NK-92 (cell line): ENCODE measurements around the gene RPS16.

ENCODE experiments used
- DNase-seq: peaks from one replicate; lab custom pipeline; 2025; ENCODE audit not compliant: unreplicated experiment; lab: John Stamatoyannopoulos, UW

The RPS16 gene

DNA sequence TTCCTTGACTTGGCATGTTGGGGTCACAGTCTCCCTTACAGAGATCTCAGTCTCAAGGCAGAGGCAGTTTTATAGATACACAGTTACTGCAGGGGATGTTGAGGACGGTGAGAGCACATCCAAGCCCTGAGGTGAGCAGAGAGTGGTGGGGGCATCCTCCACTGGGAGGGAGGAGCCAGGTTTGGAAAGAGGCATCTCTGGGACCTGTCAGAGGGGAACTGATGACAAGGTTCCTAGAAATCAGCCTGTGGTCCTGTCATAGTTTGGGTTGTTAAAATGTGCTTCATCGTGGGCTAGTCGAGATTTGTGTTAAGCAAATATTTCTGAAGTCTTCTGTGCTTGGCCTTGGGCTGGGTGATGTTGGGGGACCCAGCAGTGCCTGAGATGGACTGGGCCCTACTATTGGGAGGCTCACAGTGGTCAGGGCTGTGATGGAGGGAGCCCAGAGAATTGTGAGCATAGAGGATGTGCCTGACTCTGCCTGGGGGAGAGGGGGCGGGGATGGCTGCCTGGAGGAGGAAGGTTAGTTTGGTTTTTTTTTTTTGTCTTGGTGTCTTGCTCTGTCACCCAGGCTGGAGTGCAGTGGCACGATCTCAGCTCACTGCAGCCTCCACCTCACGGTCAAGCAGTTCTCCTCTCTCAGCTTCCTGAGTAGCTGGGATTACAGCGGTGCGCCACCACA, 13.5 kb upstream of the RPS16 start:
- DNase-seq, result no peak

- no peak for DNase-seq
These were observed 12.5 kb upstream of the RPS16 start for GRCh38 chr19:39448271-39448670.

DNA sequence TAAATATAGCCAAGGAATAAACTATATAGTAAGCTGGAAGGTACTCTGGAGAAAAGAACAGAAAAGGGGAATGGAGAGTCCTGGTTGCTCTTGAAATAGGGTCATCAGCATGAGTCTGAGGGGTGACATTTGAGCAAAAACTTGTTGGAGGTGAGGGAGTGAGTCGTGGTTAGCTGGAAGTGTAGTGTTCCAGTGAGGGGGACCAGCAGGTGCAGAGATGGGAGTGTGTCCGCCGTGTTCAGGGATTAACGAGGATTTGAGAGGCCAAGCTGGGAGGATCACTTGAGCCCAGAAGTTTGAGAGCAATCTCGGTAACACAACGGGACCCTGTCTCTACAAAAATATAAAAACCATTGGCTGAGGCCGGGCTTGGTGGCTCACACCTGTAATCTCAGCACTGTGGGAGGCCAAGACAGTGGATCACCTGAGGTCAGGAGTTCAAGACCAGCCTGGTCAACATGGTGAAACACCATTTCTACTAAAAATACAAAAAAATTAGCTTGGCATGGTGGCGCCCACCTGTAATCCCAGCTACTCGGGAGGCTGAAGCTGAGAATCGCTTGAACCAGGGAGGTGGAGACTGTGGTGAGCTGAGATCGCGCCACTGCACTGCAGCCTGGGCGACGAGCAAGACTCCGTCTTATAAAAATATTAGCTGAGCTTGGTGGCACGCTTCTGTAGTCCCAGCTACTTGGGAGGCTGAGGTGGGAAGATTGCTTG, 10.8 kb upstream of the RPS16 start:
- no peak for DNase-seq

GRCh38 chr19:39445196-39446111, 9.7 kb upstream of the RPS16 start, which contains the start of gene SUPT5H:
Gene SUPT5H, plus strand, starts transcription at chr19:39445582. Its CDS starts 309 bp downstream, at chr19:39445891.
- DNase-seq, result peak; percentile 91

- no peak for DNase-seq
These were observed 8.9 kb upstream of the RPS16 start for GRCh38 chr19:39444598-39445195.

DNA sequence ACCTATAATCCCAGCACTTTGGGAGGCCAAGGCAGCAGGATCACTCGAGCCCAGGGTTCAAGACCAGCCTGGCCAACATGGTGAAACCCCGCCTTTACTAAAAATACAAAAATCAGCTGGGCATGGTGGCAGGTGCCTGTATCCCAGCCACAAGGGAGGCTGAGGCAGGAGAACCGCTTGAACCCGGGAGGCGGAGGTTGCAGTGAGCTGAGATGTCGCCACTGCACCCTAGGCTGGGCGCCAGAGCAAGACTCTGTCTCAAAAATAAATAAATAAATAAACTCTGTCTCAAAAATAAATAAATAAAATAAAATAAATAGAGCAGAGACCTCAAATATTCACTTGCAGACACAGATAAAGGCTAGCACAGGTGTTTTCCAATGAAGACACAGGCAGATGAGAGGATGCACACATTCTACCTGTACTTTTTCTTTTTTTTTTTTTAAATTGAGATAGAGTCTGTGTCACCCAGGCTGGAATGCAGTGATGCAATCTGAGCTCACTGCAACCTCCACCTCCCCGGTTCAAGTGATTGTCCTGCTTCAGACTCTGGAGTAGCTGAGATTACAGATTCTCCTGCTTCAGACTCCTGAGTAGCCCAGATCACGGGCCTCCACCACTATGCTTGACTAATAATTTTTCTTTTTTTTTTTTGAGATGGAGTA, 2.7 kb upstream of the RPS16 start:
- DNase-seq, result no peak

DNA sequence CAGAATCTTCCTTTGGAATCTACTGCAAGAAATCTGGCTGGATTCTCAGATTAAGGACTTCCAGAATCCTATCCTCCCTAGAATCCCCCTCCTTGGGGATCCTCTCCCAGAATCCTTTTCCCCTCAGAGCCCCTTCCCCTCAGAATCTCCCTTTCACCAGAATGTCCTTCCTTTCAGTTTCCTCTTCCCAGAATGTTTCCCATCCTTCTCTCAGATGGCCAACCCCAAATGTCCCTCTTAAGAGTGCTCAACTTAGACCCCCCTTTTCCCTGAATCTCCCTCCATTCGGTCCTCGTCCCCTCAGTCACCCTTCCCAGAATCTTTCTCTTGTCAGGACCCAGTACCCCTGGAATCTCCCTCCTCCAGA, 584 bp upstream of the RPS16 start:
- DNase-seq, result no peak

DNA sequence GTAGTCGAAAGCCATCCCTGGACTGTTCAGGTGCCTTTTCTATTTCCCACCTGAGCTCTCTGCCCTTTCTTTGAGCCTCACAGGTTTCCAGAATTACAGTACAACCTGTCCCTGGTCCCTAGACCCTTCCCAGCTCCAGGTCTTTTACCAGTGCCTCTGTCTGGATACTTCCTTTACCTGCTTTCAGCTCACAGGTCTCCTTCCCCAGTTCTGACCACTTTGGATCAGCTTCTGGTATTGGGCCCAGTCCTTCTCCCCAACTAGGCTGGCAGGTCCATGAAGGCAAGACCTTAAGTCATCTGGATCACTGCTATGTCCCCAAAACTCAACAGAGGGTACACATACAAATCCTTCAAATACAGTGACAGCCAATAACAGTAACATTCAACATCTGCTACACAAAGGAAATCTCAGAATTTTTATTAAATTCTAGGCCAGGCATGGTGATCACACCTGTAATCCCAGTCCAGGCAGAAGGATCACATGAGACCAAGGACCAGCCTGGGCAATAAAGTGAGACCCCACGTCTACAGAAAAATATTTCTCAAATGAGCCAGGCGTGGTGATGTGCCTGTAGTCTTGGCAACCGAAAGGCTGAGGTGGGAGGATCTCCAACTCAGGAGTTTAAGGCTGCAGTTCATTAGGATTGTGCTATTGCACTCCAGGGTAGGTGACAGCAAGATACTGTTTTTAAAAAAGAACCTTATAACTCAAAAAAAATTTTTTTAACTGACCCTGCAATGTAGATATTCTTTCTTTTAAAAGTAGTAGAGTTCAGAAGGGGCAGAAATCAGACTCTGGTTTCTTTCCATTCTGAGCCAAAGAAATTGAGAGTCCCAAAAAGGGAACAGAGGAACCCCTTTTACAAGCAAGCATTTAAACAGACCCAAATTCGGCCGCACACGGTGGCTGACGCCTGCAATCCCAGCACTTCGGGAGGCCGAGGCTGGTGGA, 1.3 kb downstream of the RPS16 start:
- no peak for DNase-seq

DNA sequence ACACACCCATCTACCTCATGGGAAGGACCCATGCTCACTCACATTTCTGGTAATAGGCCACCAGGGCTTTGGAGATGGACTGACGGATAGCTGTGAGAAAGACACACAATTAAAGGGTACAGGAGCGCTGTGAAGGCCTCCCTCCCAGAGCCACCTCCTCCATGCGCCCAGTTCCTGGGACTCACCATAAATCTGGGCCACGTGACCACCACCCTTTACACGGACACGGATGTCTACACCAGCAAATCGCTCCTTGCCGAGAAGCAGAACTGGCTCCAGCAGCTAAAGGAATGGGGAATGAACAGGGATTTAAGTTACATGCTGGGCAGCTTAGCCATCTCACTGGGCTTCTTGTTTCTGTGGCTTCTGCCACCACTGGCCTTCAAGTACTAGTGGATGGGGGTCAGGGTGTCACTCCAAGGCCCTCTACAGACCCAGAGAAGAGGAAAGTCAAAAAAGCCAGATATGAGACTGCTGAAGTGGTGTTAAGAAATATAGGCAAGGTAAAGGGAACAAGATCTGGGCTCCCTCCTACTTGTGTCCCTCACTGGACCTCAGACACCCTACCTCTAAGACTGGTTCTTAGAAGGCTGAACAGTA, 2.2 kb downstream of the RPS16 start:
- no peak for DNase-seq

DNA sequence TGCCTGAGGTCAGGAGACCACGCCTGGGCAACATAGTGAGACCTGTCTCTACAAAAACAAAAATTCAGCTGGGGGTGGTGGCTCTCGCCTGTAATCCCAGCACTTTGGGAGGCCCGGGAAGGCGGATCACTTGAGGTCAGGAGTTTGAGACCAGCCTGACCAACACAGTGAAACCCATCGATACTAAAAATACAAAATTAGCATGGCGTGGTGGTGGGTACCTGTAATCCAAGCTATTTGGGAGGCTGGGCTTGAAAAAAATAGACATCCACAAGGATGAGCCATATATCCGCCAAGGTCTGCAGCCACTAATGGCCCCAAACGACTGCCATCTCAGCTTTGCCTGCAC, 3.1 kb downstream of the RPS16 start:
- no peak for DNase-seq

DNA sequence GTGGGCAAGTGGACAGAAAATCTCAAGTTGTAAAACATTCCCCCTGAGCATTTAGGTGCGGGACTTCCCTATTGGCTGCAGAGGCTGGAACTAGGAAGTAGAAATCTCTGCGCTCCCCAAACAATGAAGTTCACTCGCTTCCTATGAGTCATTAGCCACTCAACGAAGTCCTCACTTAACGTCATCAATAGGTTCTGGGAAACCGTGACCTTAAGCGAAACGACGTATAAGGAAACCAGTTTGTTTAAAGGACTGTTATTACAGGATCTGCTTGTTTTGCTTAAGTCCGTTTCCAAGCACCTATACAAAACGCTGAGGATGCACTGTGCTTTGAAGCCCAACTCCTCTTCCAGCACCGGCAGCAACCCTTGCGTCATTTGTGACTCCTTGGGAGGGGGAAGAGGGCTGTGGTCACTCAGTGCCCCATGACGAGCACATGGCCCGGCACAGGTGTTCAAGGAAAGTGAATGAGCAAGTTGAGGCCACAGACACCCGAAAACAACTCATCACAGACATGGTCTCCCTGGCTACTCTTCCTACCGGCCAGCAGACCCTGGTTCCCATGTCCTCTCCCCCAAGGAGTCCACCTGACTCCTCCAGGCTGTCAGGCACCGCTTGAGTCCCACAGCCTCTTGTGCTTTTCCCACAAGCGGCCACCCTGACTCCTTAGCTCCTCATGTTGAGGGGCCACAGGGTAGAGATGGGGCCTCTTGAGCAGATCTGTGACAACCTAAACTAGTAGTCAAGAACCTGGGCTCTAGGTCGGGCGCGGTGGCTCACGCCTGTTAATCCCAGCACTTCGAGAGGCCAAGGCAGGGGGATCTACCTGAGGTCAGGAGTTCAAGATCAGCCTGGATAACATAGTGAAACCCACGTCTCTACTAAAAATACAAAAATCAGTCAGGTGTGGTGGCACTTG, 4.8 kb downstream of the RPS16 start:
- DNase-seq, result no peak

DNA sequence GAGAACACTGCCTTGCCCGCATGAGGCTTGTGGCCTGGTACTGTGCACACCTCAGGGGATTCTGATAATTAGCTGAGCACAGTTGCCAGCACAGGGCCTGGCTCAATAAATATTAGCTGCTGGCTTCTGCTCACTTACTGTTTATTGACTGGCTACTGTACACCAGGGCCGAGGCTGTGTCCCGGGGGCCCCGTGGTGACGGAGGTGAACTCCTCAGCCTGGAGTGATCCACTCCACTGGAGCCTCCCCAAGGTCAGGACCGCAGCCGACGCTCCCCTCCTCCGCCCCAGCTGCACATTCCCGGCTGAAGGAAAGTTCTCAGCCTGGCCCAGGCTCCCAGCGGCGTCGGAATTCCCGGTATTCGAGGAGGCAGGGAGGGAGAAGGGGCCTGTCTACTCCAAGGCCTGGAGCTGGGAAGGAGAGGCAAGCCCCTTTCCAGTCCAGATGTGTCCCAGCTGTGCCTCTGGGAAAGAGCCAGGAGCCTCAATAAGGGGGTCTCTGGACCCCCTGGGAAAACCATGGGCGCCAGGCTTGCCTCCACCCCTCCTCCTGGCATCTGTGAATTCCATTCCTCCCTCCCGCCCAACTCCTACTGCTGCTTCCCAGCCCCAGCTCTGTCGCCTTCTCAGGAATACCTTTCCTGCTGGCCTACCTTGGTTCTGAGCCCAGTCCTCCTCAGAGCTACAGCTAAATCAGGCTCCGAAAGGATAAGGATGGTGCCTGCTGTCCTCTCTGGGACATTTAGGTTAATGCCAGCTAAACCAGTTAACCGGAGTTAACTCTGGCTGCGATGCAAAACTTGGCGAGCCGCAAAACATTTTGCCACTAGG, 7.3 kb downstream of the RPS16 start:
- no peak for DNase-seq

GRCh38 chr19:39427707-39428106, 8.0 kb downstream of the RPS16 start:
- DNase-seq, result no peak

GRCh38 chr19:39426170-39426569, 9.6 kb downstream of the RPS16 start:
- DNase-seq, result no peak

GRCh38 chr19:39425744-39426143, 10.0 kb downstream of the RPS16 start:
- no peak for DNase-seq

DNA sequence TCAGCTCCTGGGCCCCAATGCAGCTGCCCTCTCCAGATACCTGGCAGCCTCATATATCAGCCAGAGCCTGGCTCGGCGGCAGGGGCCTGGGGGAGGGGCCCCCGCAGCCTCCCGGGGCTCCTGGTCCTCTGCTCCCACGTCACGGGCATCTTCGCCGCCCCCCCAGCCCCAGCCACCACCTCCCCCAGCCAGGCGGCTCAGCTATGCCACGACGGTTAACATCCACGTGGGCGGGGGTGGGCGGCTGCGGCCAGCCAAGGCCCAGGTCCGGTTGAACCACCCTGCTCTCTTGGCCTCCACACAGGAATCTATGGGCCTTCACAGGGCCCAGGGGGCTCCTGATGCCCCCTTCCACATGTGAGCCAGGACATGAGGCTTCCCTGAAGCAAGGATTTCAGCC, 10.8 kb downstream of the RPS16 start:
- DNase-seq, result no peak

DNA sequence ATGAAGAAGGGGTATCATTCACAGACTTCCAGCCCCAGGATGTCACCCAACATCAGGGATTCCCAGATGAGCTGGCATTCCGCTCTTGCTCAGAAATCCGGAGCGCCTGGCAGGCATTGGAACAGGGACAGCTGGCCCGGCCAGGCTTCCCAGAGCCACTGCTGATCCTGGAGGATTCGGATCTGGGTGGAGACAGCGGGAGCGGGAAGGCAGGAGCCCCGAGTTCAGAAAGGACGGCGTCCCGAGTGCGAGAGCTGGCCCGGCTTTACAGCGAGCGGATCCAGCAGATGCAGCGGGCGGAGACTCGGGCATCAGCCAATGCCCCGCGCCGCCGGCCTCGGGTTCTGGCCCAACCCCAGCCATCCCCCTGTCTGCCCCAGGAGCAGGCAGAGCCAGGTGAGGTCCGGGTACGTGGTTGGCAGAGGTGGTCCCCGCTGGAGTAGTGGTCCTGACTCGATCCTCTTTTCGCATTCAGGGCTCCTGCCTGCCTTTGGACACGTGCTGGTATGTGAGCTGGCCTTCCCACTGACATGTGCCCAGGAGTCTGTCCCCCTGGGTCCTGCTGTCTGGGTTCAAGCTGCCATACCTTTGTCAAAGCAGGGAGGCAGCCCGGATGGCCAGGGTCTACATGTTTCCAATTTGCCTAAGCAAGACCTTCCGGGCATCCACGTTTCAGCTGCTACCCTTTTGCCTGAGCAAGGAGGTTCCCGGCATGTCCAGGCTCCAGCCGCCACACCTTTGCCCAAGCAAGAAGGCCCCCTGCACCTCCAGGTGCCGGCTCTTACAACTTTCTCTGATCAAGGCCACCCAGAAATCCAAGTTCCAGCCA, 12.3 kb downstream of the RPS16 start:
- no peak for DNase-seq
